Duodenal mucosa (tissue), 2 donors: ENCODE results near the gene GPR82.

ENCODE experiments used
- H3K27ac ChIP-seq: one replicate; pipeline ENCODE4 v1.7.0; 2013; ENCODE audit warnings: low read depth, low read length
- H3K27me3 ChIP-seq, 2 donors: one replicate each; pipeline ENCODE4 v1.7.0; 2013; ENCODE audit warnings: low read length in 2 of 2, control low read depth in 1 of 2; ENCODE audit not compliant: insufficient read depth in 2 of 2, control insufficient read depth in 1 of 2
- H3K36me3 ChIP-seq, 2 donors: one replicate each; pipeline ENCODE4 v1.7.0; 2013; ENCODE audit warnings: low read length in 2 of 2, control low read depth in 1 of 2; ENCODE audit not compliant: insufficient read depth in 2 of 2, control insufficient read depth in 1 of 2
- H3K4me1 ChIP-seq, 2 donors: one replicate each; pipeline ENCODE4 v1.7.0; 2013; ENCODE audit warnings: low read length in 2 of 2, control low read depth in 1 of 2; ENCODE audit not compliant: insufficient read depth in 2 of 2, control insufficient read depth in 1 of 2
- H3K4me3 ChIP-seq, 2 donors: one replicate each; pipeline ENCODE4 v1.7.0; 2013; ENCODE audit warnings: low read length in 2 of 2, low read depth in 1 of 2
- H3K9ac ChIP-seq, 2 donors: one replicate each; pipeline ENCODE4 v1.7.0; 2013; ENCODE audit warnings: low read length in 2 of 2, low read depth in 1 of 2
- H3K9me3 ChIP-seq, 2 donors: one replicate each; pipeline ENCODE4 v1.7.0; 2013; ENCODE audit warnings: low read length in 2 of 2, control low read depth in 1 of 2; ENCODE audit not compliant: control insufficient read depth in 1 of 2

Gene GPR82

GRCh38 chrX:41693024-41693423 lies 31.0 kb upstream of the GPR82 start:
- no peak overlapping the region for H3K27ac ChIP-seq
- no peak overlapping the region for H3K4me3 ChIP-seq
- peaks cover 0 to 3% of the 10 kb centered on the region in 2 donors for H3K4me1 ChIP-seq
- H3K36me3 ChIP-seq, result peaks cover 0 to 3% of the 10 kb centered on the region in 2 donors
- H3K9ac ChIP-seq, result no peak overlapping the region
- no peaks in the 10 kb centered on the region for H3K9me3 ChIP-seq
- H3K27me3 ChIP-seq, result no peaks in the 10 kb centered on the region

DNA sequence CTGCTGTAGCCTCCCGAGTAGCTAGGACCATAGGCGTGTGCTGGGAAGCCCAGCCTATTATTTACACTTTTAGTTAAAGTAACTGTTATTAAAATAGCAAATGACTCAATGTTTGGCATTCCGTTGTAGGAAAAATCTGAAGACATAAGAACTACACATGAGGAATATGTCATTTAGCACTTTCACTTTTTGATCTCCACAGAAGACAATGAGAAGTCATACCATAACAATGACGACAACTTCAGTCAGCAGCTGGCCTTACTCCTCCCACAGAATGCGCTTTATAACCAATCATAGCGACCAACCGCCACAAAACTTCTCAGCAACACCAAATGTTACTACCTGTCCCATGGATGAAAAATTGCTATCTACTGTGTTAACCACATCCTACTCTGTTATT lies 28.6 kb upstream of the GPR82 start:
- Histone ChIP-seq H3K27me3 (no peaks in the 10 kb centered on the region), H3K9me3 (no peaks in the 10 kb centered on the region), H3K36me3 (peaks cover 0 to 3% of the 10 kb centered on the region in 2 donors), H3K4me3 (no peak overlapping the region), H3K27ac (no peak overlapping the region), H3K9ac (no peak overlapping the region), H3K4me1 (peaks cover 0 to 6% of the 10 kb centered on the region in 2 donors)

DNA sequence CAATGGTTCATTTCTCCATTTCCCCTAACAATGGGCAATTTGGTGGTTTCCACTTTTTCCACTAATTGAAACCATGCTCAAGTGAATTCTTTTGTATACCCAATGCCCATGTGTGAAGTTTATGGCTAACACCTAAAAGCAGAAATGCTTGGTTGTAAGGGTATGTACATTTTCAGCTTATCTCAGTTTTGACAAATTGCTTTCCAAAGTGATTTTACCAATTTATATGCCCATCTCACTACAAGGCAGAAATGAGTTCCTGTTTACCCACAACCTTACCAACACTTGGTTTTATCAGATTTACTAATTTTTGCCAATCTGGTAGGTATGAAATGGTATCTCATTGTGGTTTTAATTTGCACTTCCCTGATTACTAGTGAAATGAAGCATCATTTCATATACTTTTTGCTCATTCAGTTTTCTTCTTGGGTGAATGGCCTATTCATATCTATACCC lies 20.4 kb upstream of the GPR82 start:
- no peak overlapping the region for H3K4me3 ChIP-seq
- no peaks in the 10 kb centered on the region for H3K27me3 ChIP-seq
- no peaks in the 10 kb centered on the region for H3K36me3 ChIP-seq
- no peak overlapping the region for H3K9ac ChIP-seq
- no peaks in the 10 kb centered on the region for H3K9me3 ChIP-seq
- peaks cover 0 to 3% of the 10 kb centered on the region in 2 donors for H3K4me1 ChIP-seq
- H3K27ac ChIP-seq, result no peak overlapping the region

DNA sequence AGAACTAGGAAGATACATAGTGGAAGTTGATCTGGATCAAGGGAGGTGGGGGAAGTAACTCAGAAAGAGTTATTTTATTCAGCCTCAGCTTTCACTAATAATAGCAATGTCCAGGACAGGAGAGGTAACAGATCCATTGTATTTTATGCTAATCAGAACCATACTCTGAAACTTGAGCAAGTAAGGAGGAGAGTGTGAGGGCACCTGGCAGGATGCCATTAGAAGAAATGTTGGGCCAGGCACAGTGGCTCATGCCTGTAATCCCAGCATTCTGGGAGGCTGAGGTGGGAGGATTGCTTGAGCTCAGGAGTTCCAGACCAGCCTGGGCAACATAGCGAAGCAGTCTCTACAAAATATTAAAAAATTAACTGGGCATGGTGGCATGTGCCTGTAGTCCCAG lies 18.9 kb upstream of the GPR82 start:
- Histone ChIP-seq H3K9ac (no peak overlapping the region), H3K36me3 (no peaks in the 10 kb centered on the region), H3K9me3 (no peaks in the 10 kb centered on the region), H3K4me1 (no peaks in the 10 kb centered on the region), H3K4me3 (no peak overlapping the region), H3K27me3 (no peaks in the 10 kb centered on the region), H3K27ac (no peak overlapping the region)

- H3K4me1 ChIP-seq, result no peaks in the 10 kb centered on the region
- no peaks in the 10 kb centered on the region for H3K9me3 ChIP-seq
- H3K4me3 ChIP-seq, result no peak overlapping the region
- no peak overlapping the region for H3K9ac ChIP-seq
- H3K27ac ChIP-seq, result no peak overlapping the region
- no peaks in the 10 kb centered on the region for H3K27me3 ChIP-seq
- no peaks in the 10 kb centered on the region for H3K36me3 ChIP-seq
Observed at GRCh38 chrX:41705680-41706374, 18.2 kb upstream of the GPR82 start.

DNA sequence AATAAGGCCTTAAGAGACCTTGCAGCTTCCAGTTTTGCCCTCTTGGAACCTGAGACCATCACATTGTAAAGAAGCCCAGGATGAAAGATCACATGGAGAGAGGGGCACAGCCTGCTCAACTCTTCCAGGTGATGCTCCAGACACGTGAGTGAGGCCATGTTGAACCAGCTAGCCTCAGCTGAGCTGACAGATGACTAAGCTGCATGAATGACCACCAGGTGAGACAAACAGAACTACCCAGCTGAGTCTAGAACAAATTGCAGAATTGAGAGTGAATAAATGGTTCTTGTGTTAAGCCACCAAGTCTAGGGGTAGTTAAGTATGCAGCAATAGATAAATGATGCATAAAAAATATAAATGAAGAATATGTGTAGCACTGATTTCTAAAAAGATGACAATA lies 16.8 kb upstream of the GPR82 start:
- no peak overlapping the region for H3K4me3 ChIP-seq
- H3K36me3 ChIP-seq, result no peaks in the 10 kb centered on the region
- no peaks in the 10 kb centered on the region for H3K9me3 ChIP-seq
- H3K27me3 ChIP-seq, result no peaks in the 10 kb centered on the region
- H3K4me1 ChIP-seq, result no peaks in the 10 kb centered on the region
- no peak overlapping the region for H3K9ac ChIP-seq
- H3K27ac ChIP-seq, result no peak overlapping the region

GRCh38 chrX:41708486-41708885 lies 15.5 kb upstream of the GPR82 start:
- Histone ChIP-seq H3K9me3 (no peaks in the 10 kb centered on the region), H3K27ac (no peak overlapping the region), H3K27me3 (no peaks in the 10 kb centered on the region), H3K9ac (no peak overlapping the region), H3K4me3 (no peak overlapping the region), H3K36me3 (no peaks in the 10 kb centered on the region), H3K4me1 (no peaks in the 10 kb centered on the region)

DNA sequence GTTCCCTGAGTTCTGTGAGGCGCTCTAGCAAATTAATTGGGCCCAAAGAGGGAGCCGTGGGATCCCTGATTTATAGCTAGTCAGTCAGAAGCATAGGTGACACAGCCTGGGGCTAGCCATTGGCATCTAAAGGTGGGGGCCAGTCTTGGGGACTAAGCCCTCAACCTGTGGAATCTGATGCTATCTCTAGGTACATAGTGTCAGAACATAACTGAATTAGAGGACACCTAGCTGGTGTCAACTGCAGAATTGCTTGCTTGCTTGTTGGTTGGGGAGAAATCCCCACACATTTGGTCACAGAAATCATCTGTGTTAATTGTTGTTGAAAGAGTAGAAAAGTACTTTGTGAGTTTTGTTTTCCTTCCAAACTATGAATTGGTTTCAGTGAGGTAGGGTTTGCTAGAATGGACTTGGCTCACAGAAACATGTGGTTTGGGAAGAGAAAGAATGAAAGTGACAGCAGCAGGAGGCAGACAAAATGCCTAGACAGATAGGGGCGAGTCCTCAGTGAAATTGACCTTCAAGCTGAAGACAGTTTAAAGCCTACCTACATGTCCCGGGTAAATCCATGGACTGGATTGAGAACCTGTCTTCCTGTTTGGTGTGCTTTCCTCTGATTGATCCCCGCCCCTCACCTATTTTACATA lies 12.8 kb upstream of the GPR82 start:
- no peaks in the 10 kb centered on the region for H3K36me3 ChIP-seq
- H3K9me3 ChIP-seq, result no peaks in the 10 kb centered on the region
- no peak overlapping the region for H3K9ac ChIP-seq
- H3K4me1 ChIP-seq, result peaks cover 0 to 1% of the 10 kb centered on the region in 2 donors
- no peak overlapping the region for H3K27ac ChIP-seq
- H3K4me3 ChIP-seq, result no peak overlapping the region
- no peaks in the 10 kb centered on the region for H3K27me3 ChIP-seq

DNA sequence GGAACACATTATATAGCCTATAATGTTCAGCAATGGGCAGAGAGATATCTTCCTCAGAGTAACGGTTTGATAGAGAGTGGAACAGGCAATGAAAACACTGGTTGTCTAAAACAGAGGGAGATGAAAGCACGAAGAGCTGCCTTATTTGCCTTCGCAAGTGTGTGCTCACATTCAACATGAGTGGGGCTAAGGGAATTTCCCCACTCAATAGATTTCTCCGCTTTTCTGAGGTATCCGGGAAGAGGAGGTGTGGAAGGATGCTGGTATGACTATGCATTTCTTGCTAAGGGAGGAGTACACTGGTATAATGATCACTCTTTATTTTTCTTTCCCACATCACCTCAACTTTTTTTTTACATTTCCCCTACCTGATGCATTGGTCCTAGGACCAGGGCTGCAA lies 7.8 kb upstream of the GPR82 start:
- Histone ChIP-seq H3K27me3 (no peaks in the 10 kb centered on the region), H3K9ac (no peak overlapping the region), H3K27ac (no peak overlapping the region), H3K4me1 (peaks cover 0 to 6% of the 10 kb centered on the region in 2 donors), H3K36me3 (peaks cover 0 to 4% of the 10 kb centered on the region in 2 donors), H3K4me3 (no peak overlapping the region), H3K9me3 (peaks cover 0 to 15% of the 10 kb centered on the region in 2 donors)

DNA sequence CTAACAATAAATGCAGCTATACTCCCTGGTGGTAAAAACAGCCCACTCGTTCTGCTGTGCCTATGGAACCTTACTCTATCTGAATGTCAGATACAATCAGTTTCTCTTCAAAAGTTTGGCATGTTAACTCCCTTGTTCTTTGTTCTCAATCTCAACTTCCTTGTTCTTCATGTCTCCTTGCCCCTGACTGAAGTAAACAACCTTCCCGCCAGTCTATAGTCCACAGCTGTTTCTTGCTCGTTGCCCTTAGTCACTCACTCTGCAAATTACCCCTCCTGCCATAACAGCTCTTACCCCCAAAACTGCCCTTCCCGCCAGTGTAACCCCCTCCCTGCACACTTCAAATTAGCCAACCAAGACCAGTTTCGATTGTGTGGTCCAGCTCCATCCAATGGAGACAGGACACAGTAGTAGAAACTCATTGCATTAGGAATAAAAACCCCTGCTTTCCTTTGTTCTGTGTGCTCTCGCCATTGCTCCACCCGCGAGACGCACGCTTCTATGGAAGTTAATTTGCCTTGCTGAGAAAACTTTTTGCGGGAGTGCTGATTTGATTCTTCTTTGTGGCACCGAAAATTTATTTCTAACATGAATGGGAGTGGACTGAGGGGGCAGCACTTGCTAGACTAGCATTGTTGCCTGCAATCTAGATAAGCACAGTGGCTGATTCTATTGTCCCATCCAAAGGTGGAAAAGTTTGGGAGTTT lies 7.1 kb upstream of the GPR82 start:
- H3K4me3 ChIP-seq, result peak overlapping the region in 1 of 2 donors; percentile 7
- H3K27me3 ChIP-seq, result no peaks in the 10 kb centered on the region
- H3K36me3 ChIP-seq, result peaks cover 0 to 5% of the 10 kb centered on the region in 2 donors
- H3K9ac ChIP-seq, result no peak overlapping the region
- H3K4me1 ChIP-seq, result peaks cover 0 to 6% of the 10 kb centered on the region in 2 donors
- no peak overlapping the region for H3K27ac ChIP-seq
- peaks cover 0 to 15% of the 10 kb centered on the region in 2 donors for H3K9me3 ChIP-seq
